Esophagus squamous epithelium (tissue), 5 donors: Measurements from ENCODE around the gene XCL1. TPM values are rescaled to one million over a fixed set of nuclear protein-coding genes. Genes with fewer than 3 reads are reported as not detected.

Source experiments
- DNase-seq: peaks from one replicate; lab custom pipeline; 2025; lab: John Stamatoyannopoulos, UW
- H3K27ac ChIP-seq, 4 donors: fragments of 200-600 bp; sonication (generic); one replicate each; pipeline ENCODE4 v1.5.1; 2016 to 2019; ENCODE audit warnings: mild to moderate bottlenecking in 1 of 4
- H3K27me3 ChIP-seq, 4 donors: fragments of 200-600 bp; sonication (generic); 1 replicate in 3 of 4; 2 replicates in 1 of 4; pipeline versions ENCODE4 v1.5.1 to v1.6.0; 2017 to 2021; ENCODE audit warnings: antibody characterized with exemption in 1 of 4
- H3K36me3 ChIP-seq, 3 donors: fragments of 200-600 bp; sonication (generic); one replicate each; pipeline ENCODE4 v1.5.1; 2016 to 2019
- H3K4me1 ChIP-seq, 3 donors: fragments of 200-600 bp; sonication (generic); one replicate each; pipeline ENCODE4 v1.5.1; 2017 to 2019
- H3K4me3 ChIP-seq, 4 donors: fragments of 200-600 bp; sonication (generic); 1 replicate in 3 of 4; 2 replicates in 1 of 4; pipeline ENCODE4 v1.5.1; 2016 to 2019; ENCODE audit warnings: mild to moderate bottlenecking in 2 of 4, moderate library complexity in 1 of 4
- H3K9me3 ChIP-seq, 3 donors: fragments of 200-600 bp; sonication (generic); one replicate each; pipeline ENCODE4 v1.5.1; 2016 to 2019
- CTCF ChIP-seq, 6 experiments: fragments of 450-650 bp in 4 of 6; fragments of 200-600 bp in 2 of 6; sonication (generic) in 2 of 6; IDR thresholded peaks; one replicate each; pipeline ENCODE4 v1.5.1; 2016 to 2019; ENCODE audit warnings: antibody characterized with exemption in 6 of 6, mild to moderate bottlenecking in 4 of 6, moderate library complexity in 4 of 6
- POLR2A ChIP-seq, 4 donors: fragments of 450-650 bp; IDR thresholded peaks; one replicate each; pipeline ENCODE4 v1.6.1; 2017; ENCODE audit warnings: antibody characterized with exemption in 4 of 4, mild to moderate bottlenecking in 4 of 4, moderate library complexity in 3 of 4
- WGBS, 2 donors: methylation state at CpG; one replicate each; pipeline ENCODE4 v1.1.5; 2018; 5-methylcytosine and 5-hydroxymethylcytosine counted together
- intact Hi-C: fragments of 100-400 bp; cut with DNase I; formaldehyde crosslinking; loops from one replicate; pipeline ENCODE4 v1.15.0; 2022
- total RNA-seq, 4 donors: library from RNA; depleted of rRNA; stranded (reverse); fragments of >200 nt; gene quantifications; one replicate each; pipeline ENCODE4 v1.1.0, GENCODE V29; 2016
- donor health status: DM: yes; HTN: yes; CAD: no.

XCL1 gene
- total RNA-seq, 4 donors from 2014 or later, result 0.76 TPM; not detected in 3

DNA sequence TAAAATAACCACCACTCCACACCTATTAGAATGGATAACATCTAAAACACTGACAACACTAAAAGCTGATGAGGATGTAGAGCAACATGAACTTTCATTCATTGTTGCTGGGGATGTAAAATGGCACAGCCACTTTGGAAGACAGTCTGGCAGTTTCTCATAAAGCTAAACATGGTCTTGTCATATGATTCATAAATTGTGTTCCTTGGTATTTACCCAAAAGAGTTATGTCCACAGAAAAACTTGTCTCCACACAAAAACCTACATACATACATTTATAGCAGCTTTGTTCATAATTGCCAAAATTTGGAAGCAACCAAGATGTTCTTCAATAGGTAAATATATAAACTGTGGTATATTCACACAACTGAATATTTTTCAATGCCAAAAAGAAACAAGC, 16.0 kb upstream of the XCL1 start:
- H3K27ac ChIP-seq, result no peak overlapping the region
- H3K9me3 ChIP-seq, result no peaks in the 10 kb centered on the region
- TF ChIP-seq CTCF (IDR thresholded peaks at IDR 0.05), result no peak
- TF ChIP-seq POLR2A (IDR thresholded peaks at IDR 0.05), result no peak
- H3K27me3 ChIP-seq, result peaks cover 0 to 6% (median 0%) of the 10 kb centered on the region in 4 donors
- H3K4me3 ChIP-seq, result no peak overlapping the region
- intact Hi-C loops, result no loop called here
- no peaks in the 10 kb centered on the region for H3K4me1 ChIP-seq
- DNase-seq, result no peak
- no peaks in the 10 kb centered on the region for H3K36me3 ChIP-seq

GRCh38 chr1:168561989-168562388, 14.4 kb upstream of the XCL1 start:
- no peaks in the 10 kb centered on the region for H3K36me3 ChIP-seq
- 55 to 62% methylated on average over 2 of the region's 2 CpGs for WGBS, 2 donors
- TF ChIP-seq CTCF (IDR thresholded peaks at IDR 0.05), result no peak
- no peak for TF ChIP-seq POLR2A (IDR thresholded peaks at IDR 0.05)
- H3K9me3 ChIP-seq, result no peaks in the 10 kb centered on the region
- intact Hi-C loops, result no loop called here
- no peak for DNase-seq
- no peak overlapping the region for H3K27ac ChIP-seq
- no peaks in the 10 kb centered on the region for H3K4me1 ChIP-seq
- peaks cover 0 to 8% (median 0%) of the 10 kb centered on the region in 4 donors for H3K27me3 ChIP-seq
- H3K4me3 ChIP-seq, result no peak overlapping the region

DNA sequence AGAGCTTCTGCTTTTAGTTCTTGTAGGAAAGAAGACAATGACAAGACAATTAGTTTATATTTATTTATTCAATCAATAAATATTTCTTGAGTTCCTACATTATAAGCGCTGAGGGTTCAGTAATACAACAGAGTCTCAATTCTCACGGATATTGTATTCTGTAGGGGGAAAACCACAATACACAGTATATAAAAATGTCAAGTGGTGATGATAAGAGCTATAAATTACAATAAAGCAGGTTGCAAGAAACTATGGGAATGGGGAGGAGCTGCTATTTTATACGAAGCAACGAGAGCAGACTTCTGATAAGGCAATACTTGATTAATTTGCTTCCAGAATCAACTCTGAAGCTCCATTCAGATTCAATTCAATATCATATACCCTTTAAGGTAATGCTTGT, 10.6 kb upstream of the XCL1 start:
- Histone ChIP-seq H3K4me3 (no peak overlapping the region), H3K9me3 (no peaks in the 10 kb centered on the region), H3K4me1 (no peaks in the 10 kb centered on the region), H3K27ac (no peak overlapping the region), H3K36me3 (no peaks in the 10 kb centered on the region), H3K27me3 (peaks cover 0 to 15% (median 0%) of the 10 kb centered on the region in 4 donors)
- DNase-seq, result no peak
- 51 to 67% methylated on average over 4 of the region's 4 CpGs for WGBS, 2 donors
- intact Hi-C loops, result no loop called here
- TF ChIP-seq POLR2A (IDR thresholded peaks at IDR 0.05) (no peak), CTCF (IDR thresholded peaks at IDR 0.05) (no peak)

DNA sequence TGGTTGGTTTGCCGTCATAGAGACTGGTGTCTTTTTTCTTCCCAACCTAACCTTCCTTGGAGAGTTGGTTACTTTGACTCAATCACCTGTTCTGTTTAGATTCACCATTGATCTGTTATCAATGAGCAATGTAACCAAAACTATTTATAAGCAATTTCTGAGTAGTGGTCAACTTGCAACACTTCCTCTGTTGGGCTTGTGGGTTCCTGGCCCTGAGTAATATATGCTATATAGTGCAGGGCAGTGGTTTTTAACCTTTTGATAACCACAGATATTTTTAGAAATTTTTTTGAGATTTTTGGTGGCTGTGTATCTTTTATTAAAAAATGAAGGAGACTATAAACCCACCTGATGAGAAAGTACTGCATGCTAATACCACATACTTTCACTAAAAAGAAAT, 9.4 kb upstream of the XCL1 start:
- Histone ChIP-seq H3K4me3 (no peak overlapping the region), H3K4me1 (no peaks in the 10 kb centered on the region), H3K9me3 (no peaks in the 10 kb centered on the region), H3K36me3 (no peaks in the 10 kb centered on the region), H3K27me3 (peaks cover 0 to 11% (median 0%) of the 10 kb centered on the region in 4 donors), H3K27ac (no peak overlapping the region)
- no peak for TF ChIP-seq POLR2A (IDR thresholded peaks at IDR 0.05)
- no peak for TF ChIP-seq CTCF (IDR thresholded peaks at IDR 0.05)
- WGBS, 2 donors, result 79 to 85% methylated on average over 1 of the region's 1 CpG
- intact Hi-C loops, result no loop called here
- no peak for DNase-seq

DNA sequence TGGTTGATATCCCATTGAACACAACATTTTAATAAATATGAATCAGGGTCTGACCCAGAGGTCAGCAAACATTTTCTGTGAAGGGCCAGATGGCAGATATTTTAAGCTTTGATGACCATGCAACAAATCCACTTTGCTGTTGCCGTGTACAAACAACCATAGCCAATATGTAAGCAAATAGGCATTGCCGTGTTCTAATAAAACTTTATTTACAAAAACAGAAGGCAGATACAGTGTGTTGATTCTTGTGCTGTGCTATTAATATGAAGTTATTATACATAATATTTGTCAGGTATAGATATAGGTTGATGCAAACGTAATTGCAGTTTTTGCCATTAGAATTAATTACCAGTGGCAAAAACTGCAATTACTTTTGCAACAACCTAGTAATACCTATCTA, 8.8 kb upstream of the XCL1 start:
- no peaks in the 10 kb centered on the region for H3K4me1 ChIP-seq
- no peak overlapping the region for H3K27ac ChIP-seq
- H3K9me3 ChIP-seq, result no peaks in the 10 kb centered on the region
- 91 to 92% methylated on average over 3 of the region's 3 CpGs for WGBS, 2 donors
- TF ChIP-seq POLR2A (IDR thresholded peaks at IDR 0.05), result no peak
- no peak for TF ChIP-seq CTCF (IDR thresholded peaks at IDR 0.05)
- H3K36me3 ChIP-seq, result no peaks in the 10 kb centered on the region
- peaks cover 0 to 11% (median 0%) of the 10 kb centered on the region in 4 donors for H3K27me3 ChIP-seq
- intact Hi-C loops, result no loop called here
- H3K4me3 ChIP-seq, result no peak overlapping the region
- DNase-seq, result no peak
